Right lobe of liver (tissue), 4 donors: ENCODE measurements around the gene SEC14L1.

Experiments
- CTCF ChIP-seq, 4 donors: fragments of 200-600 bp in 3 of 4; fragments of 450-650 bp in 1 of 4; IDR thresholded peaks; one replicate each; pipeline versions ENCODE4 v1.5.1 to v1.8.0; 2016 to 2022; ENCODE audit warnings: antibody characterized with exemption in 4 of 4, mild to moderate bottlenecking in 2 of 4
- POLR2A ChIP-seq: fragments of 450-650 bp; IDR thresholded peaks from one replicate; pipeline ENCODE4 v1.6.1; 2017; ENCODE audit warnings: antibody characterized with exemption, mild to moderate bottlenecking
- donor health status: DM: no; HTN: no; CAD: no.
- donor health status: DM: no; HTN: no; CAD: no.
- donor health status: DM: no; HTN: yes; CAD: no.

GRCh38 chr17:77188084-77189066 is 47.6 kb downstream of the SEC14L1 start:
- no peak for TF ChIP-seq CTCF (IDR thresholded peaks at IDR 0.05)
- TF ChIP-seq POLR2A: no peak
